SH-SY5Y (cell line): ENCODE results near the gene GNPTG.

Source experiments
- GATA2 ChIP-seq: IDR thresholded peaks from 2 replicates; pipeline ENCODE4 v1.6.1; 2011; ENCODE audit warnings: mild to moderate bottlenecking, low read depth, low read length
- GATA3 ChIP-seq: IDR thresholded peaks from 2 replicates; pipeline ENCODE4 v1.6.1; 2011; ENCODE audit warnings: low read depth, mild to moderate bottlenecking, low read length, moderate library complexity

The GNPTG gene

DNA sequence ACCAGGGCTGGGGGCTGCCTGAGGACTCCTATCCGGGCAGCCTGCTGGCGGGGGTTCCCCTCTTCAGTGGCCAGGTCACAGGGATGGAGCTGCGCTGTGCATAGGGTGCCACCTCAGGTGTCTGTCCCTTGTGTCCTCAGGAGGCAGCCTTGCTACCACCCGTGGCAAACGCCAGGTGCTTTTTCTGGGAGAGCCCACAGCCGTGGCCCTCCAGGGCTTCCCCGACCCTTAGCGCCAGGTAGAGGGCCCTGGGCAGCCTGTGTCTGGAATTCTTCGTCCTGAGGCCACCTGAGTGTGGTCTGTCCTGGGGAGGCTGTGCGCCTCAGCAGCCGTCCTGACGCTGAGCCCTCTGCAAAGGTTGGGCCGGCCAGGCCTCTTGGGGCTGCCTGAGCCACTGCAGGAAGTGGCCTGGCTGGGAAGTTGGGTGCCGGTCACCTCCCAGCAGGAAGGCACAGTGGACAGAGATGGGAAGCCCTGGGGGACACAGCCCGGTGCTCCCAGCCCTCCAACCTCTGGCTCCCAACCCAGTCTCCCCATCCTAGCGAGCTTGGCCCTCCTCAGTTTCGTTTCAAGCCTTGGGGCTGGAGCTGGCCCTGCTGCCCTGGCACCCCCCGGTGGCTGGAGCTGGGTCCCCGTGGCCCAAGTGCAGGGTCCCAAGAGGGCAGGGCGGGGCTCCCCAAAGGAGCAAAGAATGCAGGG, 25.9 kb upstream of the GNPTG start:
- TF ChIP-seq GATA3 (no peak), GATA2 (no peak)

DNA sequence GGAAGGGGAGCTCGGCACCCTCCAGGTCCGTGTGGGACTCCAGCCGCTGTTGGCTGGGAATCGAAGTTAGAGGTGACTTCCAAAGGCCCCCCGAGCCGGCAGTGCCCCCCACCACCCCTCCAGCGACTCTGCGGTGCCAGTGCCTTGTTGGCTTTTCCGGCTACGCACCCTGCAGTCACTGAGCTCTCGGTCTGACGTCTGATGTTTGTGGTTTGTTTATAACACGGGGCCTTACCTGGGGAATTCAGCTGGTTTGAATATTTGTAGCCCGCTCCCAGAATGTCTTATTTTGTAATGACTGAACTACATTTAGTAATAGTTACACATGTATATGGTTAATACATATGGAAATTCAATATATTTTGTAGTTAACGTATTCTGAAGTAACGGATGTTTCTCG, 25.3 kb upstream of the GNPTG start:
- TF ChIP-seq GATA2 (no peak), GATA3 (no peak)

DNA sequence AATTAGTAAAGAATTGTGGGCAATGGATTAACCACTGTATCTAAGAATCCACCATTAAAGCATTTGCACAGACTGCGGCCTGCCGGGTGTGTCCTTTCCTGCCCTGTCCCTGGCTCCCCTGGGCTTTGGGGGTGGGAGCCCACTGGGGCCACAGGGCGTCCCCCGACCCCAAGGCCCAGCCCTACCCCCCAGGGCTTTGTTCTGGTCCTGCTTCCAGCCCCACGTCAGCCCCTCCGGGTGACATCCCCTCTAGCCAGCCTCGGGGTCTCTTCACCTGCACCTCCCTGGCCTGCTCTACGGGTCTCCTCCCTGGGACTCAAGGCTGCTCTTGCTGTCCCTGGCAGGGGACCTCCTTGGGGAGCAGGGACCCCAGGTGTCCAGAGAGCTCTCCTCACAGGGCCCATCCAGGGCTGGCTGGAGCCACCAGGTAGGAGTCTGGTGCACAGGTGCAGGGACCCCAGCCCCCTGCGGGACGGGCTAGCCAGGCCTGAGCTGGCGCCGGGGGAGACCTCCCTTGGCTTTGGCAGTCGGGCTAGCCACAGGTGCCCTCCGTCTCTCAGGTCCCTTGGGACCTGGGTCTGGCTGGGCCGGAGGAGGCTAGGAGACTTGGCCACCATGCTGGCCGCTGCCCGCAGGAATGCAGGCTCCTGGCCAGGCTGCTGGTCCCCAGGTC, 24.6 kb upstream of the GNPTG start:
- no peak for TF ChIP-seq GATA2
- no peak for TF ChIP-seq GATA3

DNA sequence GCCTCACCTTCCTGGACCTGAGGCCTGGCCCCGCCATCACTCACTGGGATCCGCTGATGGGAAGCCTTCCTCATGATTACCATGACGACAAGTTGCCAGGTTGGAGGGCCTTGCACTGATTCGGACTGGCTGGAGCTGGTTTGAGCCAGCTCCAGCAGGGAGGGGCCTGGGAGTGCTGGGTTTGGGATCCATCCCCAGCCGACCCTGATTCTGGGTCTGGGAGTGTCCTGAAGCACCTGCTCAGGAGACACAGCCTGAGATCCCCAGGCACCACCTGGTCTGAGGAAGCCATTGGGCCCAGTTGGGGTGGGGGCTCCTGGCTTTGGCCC, 24.1 kb upstream of the GNPTG start:
- TF ChIP-seq GATA2 = no peak
- no peak for TF ChIP-seq GATA3

DNA sequence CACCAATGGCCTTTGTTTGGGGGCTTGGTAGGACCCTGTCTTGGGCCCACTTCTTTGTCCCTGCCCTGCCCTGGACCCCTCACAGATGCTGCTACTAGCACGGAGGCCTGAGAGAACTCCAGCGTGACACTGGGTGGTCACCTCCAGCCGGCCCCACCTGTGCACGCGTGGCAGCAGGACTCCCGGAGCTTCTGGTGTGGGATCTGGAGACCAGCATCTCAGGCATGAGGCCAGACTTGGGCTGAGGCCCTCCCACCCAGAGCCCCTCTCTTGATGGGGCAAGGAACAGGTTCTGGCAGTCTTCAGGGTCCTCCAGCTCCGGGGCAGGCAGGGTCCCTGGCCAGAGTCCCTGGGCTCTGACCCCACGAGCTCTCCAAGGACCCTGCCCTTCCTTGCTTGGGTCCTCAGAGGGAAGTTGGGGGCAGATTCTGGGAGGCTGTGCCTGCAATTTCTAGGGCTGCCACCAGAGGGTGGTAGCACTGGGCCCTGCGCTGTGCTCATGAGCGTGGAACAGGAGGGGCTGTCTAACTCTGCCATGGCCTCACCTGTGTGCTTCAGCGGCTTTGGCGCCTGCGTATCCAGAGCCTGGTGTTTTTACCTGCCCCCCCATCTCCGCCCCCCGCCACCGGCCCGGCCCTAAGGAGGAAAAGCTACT, 21.3 kb upstream of the GNPTG start:
- TF ChIP-seq GATA2 (no peak), GATA3 (no peak)

DNA sequence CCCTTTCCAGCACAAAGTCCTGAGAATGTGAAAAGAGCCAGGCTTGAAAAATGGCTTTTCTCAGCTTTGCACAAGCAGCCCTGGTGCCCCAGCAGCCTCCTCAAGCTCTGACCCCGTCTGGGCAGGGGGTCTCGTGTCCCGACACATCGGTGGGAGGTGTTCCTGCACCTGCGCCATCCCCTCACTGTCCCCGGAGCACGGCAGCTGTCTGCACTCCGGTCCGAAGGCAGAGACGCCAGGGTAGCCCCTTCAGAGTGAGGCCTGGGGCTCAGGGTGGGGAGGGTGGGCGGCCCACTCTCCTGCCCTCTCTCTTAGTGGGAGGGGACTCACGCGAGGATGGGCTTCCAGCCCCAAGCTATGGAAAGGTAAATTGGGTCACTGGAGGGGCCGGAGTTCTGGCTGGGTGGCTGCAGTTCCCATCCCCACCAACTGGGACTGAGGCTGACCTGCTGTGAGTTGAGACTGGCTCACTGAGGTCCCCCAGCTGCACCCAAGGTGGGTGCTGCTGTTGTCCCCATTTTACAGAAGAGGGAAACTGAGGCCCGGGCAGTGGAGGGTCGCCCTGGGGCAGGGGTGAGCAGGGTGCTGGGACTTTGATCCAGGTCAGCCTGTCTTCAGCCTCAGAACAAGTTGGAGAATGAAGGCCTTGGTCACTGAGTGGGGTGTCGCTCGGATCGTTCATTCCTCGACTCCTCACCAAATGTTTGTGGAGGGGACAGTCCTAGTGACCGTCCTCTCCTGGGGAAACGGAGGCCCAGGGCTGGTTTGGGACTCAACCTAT, 20.6 kb upstream of the GNPTG start:
- TF ChIP-seq GATA3 = no peak
- TF ChIP-seq GATA2 = no peak

GRCh38 chr16:1331712-1332617, 19.8 kb upstream of the GNPTG start:
- no peak for TF ChIP-seq GATA2
- no peak for TF ChIP-seq GATA3

DNA sequence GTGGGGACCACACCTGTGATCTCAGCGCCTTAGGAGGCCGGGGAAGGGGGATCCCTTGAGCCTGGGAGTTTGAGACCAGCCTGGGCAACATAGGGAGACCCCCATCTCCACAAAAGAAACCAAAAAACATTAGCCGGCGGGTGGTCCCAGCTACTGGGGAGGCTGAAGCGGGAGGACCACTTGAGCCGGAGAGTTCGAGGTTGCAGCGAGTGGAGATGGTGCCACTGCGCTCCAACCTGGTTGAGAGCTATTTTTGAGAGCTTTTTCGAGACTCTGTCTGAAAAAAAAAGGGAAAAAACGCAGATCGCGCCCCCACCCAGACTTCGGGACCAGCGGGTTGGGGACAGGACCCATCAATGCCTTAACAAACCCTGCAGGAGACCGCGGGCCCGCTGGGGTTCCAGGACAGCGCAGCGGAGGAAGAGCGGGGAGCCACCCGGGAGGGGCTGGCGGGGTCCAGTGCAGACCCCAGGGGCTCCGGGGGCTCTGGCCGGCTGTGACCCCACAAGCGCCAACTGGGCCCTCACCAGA, 19.0 kb upstream of the GNPTG start:
- TF ChIP-seq GATA3 = no peak
- no peak for TF ChIP-seq GATA2

GRCh38 chr16:1333149-1333812, 18.4 kb upstream of the GNPTG start, which contains the start of gene BAIAP3:
Gene BAIAP3 (plus strand): TSS chr16:1333645. CDS start chr16:1338550, 4,905 bp downstream.
- no peak for TF ChIP-seq GATA2
- TF ChIP-seq GATA3 = no peak

GRCh38 chr16:1333854-1334700, 17.7 kb upstream of the GNPTG start:
- TF ChIP-seq GATA3 (no peak), GATA2 (no peak)

DNA sequence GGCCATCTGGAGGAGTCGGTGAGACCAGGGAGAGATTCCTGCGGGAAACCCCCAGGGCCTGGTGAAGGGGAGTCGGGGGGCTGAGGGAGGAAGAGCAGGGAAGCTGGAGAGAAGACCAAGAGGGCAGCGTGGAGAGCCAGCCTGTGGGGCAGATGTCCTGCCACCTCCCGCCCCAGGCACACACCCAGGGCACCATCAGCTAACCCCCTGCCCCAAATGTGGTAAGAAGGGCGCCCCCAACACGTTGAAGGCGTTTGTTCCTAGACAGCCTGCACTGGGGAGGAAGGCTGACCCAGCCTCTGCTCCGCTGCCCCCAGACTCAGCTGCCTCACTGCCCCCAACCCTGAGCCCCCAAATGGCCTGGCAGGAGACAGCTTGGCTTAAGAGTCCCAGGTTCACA, 17.0 kb upstream of the GNPTG start:
- TF ChIP-seq GATA2 (no peak), GATA3 (no peak)
